ENCODE measurements around the gene CYP3A7.

GRCh38 chr7:99741441-99741795, 6.4 kb upstream of the CYP3A7 start:
- TF ChIP-seq CTCF (conservative IDR thresholded peaks at IDR 0.05; ENCODE audit: low read length): no peak
- no peak for TF ChIP-seq EZH2phosphoT487 (IDR thresholded peaks at IDR 0.05; ENCODE audit: borderline replicate concordance)
